ENCODE results near the gene HPCAL4. TPM values are rescaled to one million over a fixed set of nuclear protein-coding genes. Genes with fewer than 3 reads are reported as not detected.

Gene HPCAL4
- total RNA-seq, 2 donors from 2014 or later, result 0.07 to 0.16 TPM

GRCh38 chr1:39683591-39684312 is 7.5 kb downstream of the HPCAL4 start:
- H3K4me1 ChIP-seq, result no peaks in the 10 kb centered on the region
- no peaks in the 10 kb centered on the region for H3K9me3 ChIP-seq
- no peaks in the 10 kb centered on the region for H3K36me3 ChIP-seq
- DNase-seq, result no peak
- H3K4me3 ChIP-seq, result no peak overlapping the region
- no peak overlapping the region for H3K27ac ChIP-seq
- no peak for TF ChIP-seq CTCF (IDR thresholded peaks at IDR 0.05)
- H3K9ac ChIP-seq (ENCODE audit: low read depth in 2 of 2, low read length in 2 of 2), result no peak overlapping the region
- peaks cover 4% of the 10 kb centered on the region for H3K27me3 ChIP-seq
- intact Hi-C loops (cut with DNase I), result no loop called here

GRCh38 chr1:39681999-39682398 is 9.2 kb downstream of the HPCAL4 start:
- intact Hi-C loops (cut with DNase I), result no loop called here
- no peak for TF ChIP-seq CTCF (IDR thresholded peaks at IDR 0.05)
- peaks cover 4% of the 10 kb centered on the region for H3K27me3 ChIP-seq

GRCh38 chr1:39681294-39681693 is 9.9 kb downstream of the HPCAL4 start:
- H3K27me3 ChIP-seq, result peaks cover 4% of the 10 kb centered on the region
- no peak for TF ChIP-seq CTCF (IDR thresholded peaks at IDR 0.05)
- intact Hi-C loops (cut with DNase I), result no loop called here
- H3K36me3 ChIP-seq, result no peaks in the 10 kb centered on the region
- no peak overlapping the region for H3K4me3 ChIP-seq
- H3K4me1 ChIP-seq, result no peaks in the 10 kb centered on the region
- H3K27ac ChIP-seq, result no peak overlapping the region
- no peak for DNase-seq
- no peaks in the 10 kb centered on the region for H3K9me3 ChIP-seq
- H3K9ac ChIP-seq (ENCODE audit: low read depth in 2 of 2, low read length in 2 of 2), result no peak overlapping the region

More at GRCh38 chr1:39681999-39682398, 9.2 kb downstream of the HPCAL4 start:
- H3K4me3 ChIP-seq, result no peak overlapping the region
- H3K36me3 ChIP-seq, result no peaks in the 10 kb centered on the region
- H3K9me3 ChIP-seq, result no peaks in the 10 kb centered on the region
- no peak for DNase-seq
- no peak overlapping the region for H3K27ac ChIP-seq
- no peak overlapping the region for H3K9ac ChIP-seq (ENCODE audit: low read depth in 2 of 2, low read length in 2 of 2)
- H3K4me1 ChIP-seq, result no peaks in the 10 kb centered on the region

GRCh38 chr1:39680751-39681150 is 10.5 kb downstream of the HPCAL4 start:
- DNase-seq, result no peak
- Histone ChIP-seq H3K4me3 (no peak overlapping the region), H3K27me3 (peaks cover 4% of the 10 kb centered on the region), H3K9ac (ENCODE audit: low read depth in 2 of 2, low read length in 2 of 2) (no peak overlapping the region), H3K36me3 (no peaks in the 10 kb centered on the region), H3K4me1 (no peaks in the 10 kb centered on the region), H3K9me3 (no peaks in the 10 kb centered on the region), H3K27ac (no peak overlapping the region)
- intact Hi-C loops (cut with DNase I), result no loop called here
- no peak for TF ChIP-seq CTCF (IDR thresholded peaks at IDR 0.05)

GRCh38 chr1:39679821-39680220 is 11.4 kb downstream of the HPCAL4 start:
- intact Hi-C loops (cut with DNase I), result no loop called here
- DNase-seq, result no peak
- H3K9ac ChIP-seq (ENCODE audit: low read depth in 2 of 2, low read length in 2 of 2), result no peak overlapping the region
- no peaks in the 10 kb centered on the region for H3K9me3 ChIP-seq
- H3K4me3 ChIP-seq, result no peak overlapping the region
- no peak overlapping the region for H3K27ac ChIP-seq
- TF ChIP-seq CTCF (IDR thresholded peaks at IDR 0.05), result no peak
- peaks cover 4% of the 10 kb centered on the region for H3K27me3 ChIP-seq
- no peaks in the 10 kb centered on the region for H3K4me1 ChIP-seq
- no peaks in the 10 kb centered on the region for H3K36me3 ChIP-seq
